Stimulated activated CD8-positive, alpha-beta memory T cell treated with anti-CD3 and anti-CD28 coated beads, Interleukin-7, amount 100 ng/mL, for 48 hours (primary cell): ENCODE data around the gene ADGRG6.
"Not testable (repeated sequence)": the region's sequence is repeated elsewhere in the genome, so short reads cannot be mapped to it uniquely, and the experiment has no call there.

ENCODE experiments used
- DNase-seq, 2 donors: peaks; one replicate each; pipeline ENCODE4 v3.0.0-alpha.2; 2020; ENCODE audit warnings: low read depth in 1 of 2; ENCODE audit errors: extremely low read depth in 1 of 2

The ADGRG6 gene

DNA sequence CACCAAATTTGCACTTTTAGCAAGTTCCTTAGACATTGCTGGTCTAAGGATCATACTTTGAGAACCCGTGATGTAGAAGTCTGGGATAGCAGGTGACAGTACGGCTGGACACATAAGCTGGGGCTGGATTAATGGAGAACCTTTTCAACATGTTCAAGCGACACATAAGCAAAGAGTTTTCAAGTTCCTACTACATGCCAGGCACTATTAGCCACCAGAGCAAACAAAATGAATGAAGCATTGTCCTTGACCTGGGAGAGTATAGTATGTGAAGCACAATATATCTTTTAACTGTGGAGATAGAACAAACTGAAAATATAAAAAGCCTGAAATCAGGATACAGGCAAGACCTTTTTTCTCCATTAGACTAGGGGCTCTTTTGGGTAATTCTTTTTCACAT, 102.9 kb downstream of the ADGRG6 start:
- DNase-seq = no peak

DNA sequence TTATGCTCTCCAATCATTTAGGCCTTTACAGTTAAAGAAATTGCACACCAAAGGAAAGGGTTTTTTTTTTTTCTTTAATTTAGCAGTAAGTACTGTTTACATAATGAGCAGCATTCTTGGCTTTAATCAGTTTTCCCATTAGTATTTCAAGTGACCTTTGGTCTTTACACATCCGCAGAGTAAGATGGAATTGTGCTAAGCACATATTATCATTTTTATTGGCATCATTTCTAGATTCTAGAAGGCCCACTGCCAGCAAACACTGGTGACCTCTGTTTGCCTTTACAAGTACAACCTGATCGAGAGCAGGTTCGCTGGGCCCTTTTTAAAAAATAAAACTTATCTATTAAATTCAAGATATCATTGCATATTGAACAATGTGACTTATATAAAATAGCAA, 104.3 kb downstream of the ADGRG6 start:
- no peak for DNase-seq

DNA sequence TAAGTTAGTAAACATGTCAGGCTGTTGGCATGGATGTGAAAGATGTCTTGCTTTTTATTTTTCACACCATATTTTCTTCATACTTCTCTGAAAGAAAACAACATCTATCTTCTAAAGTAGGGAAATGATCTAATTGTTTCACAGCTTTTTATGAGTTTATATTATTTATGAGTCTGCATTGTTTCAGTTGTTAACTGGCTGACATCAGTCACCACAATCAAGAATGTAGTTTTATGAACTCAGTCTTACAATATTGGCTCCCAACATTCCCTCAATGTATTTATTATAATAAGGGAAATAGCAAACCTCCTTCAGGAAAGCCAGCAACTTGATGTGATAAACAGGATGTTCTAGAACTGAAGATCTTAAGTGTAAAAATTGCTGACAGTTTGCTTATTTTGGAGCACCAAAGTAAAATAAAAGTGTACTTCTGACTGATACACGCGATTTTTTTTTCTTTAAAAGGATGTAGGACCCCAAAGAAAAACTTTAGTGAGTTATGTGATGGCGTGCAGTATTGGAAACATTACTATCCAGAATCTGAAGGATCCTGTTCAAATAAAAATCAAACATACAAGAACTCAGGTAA, 106.0 kb downstream of the ADGRG6 start:
- no peak for DNase-seq

DNA sequence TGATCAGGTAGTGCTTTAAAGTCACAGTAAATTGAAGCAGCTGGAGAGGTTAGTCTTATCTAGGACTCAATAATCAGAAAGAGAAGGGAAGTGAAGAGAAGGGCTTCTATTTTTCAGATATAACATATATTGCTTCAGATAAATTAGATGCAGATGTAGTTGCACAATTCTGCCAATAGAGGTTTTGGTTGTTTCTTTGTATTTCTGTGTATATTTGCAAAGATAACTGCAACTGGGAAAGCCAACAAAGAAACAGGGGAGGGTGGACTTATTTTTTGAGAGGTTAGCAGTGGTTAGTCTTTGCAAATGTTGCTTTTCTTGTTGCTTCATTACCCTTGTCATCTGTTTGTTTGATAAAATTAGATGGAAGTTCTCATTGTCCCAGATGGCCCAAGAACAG, 106.6 kb downstream of the ADGRG6 start:
- no peak for DNase-seq

DNA sequence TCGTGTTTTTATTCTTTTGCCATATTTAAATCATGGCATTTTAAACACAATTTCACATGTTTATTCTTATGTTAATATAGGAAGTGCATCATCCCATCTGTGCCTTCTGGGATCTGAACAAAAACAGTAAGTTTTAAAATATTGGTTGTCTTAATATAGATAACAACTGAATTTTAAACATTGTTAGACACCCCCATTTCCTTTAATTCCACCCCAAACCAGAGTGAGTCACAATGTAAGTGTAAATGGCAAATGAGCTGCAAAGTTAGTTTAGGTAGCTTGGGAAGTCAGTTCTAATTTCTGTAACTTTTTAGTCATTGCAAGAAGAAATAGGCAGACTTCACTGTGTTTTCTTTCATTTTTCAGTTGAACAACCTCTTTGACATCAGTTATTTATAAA, 108.0 kb downstream of the ADGRG6 start:
- no peak for DNase-seq

DNA sequence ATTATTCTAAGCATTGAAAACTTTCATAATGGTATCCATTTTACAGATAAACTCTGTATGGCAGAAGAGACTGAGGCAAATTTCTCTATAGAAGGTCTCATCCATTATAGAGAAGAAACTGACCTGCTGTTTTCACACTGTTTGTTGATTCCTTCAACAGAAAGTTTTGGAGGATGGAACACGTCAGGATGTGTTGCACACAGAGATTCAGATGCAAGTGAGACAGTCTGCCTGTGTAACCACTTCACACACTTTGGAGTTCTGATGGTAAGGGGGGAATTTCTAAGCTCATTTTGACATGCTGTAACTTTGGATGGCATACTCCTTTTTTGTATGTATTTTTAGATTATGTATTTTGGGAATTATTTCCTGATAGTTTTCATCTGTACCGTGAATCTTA, 109.3 kb downstream of the ADGRG6 start:
- no peak for DNase-seq

DNA sequence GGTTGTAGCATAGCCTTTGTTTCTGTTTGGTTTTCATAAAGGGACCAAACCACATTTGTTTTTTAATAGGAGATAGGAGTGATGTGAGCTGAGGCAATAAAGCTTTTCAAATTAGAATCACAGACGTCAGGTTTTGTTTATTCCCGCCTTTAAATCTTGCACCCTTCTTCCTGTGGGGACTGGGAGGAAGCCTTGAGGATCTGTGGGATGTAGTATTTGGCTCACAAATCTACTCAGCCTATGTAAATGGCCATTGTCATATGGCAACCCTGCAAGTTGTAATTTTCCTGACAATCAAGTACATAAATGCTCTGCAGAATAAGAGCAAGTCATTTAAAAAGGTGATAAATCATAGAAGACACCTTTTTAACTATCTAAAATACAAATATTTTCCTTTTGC, 110.4 kb downstream of the ADGRG6 start:
- DNase-seq = no peak

DNA sequence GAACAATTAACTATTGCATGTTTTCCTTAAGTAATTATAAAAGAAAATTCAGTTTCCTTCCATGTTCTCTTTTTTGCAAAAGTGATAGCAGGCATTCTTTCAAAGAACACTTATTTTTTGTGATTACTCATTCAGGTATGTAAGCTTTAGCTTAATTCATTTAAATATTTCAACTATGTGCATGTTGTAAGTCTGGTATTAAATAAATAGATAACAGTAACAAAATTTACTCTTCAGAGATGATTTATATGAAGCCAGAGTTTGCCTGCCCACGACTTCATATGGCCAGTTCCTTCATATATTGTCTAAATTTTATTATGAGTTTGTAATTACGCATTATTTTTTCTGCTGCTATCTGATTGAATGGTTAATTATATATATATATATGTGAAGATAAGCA, 110.9 kb downstream of the ADGRG6 start:
- no peak for DNase-seq

DNA sequence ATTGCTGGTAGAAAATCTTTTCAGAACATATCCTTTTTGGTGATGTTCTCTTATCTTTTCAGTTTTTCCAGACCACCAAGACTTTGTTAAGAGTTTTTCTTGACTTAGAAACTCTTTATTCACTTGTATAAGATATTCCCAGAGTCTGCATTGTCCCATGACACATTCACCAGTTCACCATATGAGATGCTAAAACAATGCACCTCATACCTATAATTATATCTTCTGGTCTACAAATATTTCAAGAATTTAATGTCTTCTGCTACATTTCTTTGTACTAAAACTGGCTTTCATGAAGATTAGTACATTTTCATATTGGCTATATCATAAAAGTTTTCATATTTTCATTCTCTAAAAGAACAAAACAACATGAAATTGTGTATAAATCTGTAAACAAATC, 111.3 kb downstream of the ADGRG6 start:
- DNase-seq = no peak

DNA sequence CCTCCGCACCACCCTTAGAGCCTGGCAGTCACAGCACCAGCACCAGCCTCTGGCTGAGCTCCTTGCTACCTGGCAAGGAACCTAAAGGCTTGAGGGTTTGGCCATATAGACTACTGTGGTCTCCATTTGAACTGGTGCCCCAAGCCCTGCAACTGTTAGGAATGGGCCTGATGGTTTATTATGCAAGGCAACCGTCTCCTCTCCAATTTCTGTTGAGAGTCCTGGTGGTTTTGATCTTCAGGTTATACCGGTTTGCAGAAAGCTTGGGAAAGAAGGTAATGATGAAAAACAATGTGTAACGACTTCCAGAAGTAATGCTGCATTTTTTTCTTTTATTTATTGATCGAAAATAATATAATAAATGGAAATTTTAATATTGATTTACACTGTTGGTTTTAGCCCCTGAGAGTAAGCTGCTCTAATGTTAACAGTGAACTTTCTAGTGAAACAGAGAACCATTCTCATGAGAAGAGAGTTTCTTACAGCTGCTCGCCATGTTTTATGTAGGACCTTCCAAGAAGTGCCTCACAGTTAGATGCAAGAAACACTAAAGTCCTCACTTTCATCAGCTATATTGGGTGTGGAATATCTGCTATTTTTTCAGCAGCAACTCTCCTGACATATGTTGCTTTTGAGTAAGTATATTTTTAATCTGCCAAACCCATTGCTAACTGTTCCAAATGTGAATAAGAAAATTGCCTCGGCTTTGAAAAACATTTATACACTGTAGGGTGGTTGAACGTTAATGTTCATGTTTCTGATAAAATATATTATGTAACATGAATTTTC, 112.8 kb downstream of the ADGRG6 start:
- no peak for DNase-seq

DNA sequence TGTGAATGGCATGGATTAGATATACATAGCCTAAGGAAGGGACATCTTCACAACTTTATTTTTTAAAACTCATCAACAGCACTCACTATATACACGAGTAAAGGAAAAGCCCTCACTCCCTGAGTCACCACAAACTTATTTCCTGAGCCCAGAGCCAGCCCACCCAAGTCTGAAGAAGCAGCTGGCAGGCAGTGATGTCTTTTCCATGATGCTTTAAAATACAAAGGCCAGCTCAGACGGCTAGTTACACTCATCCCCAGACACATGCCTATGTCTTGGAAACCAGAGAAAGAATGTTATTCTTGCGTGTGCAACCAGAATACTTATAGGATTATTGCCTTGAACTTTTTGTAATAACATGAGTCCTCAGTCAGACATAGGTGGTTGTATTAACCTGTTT, 114.4 kb downstream of the ADGRG6 start:
- DNase-seq = no peak

DNA sequence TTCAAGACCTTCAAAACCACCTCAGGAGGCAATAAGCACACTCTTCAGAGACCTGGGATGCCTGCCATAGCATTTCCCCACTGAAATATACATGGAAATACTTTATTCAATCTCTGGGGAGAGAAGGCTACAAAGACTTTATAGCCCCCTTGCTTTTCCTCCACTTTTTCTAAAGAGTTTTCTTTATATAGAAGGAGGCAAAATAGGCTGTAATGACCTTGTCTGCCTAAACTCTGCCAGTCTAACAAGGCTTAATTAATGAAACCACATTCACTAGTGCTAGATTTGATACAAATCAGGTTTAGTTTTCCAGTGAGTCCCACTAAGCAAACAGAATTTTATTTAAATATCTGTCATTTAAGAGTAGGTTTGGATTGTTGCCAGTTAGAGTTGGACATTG, 114.9 kb downstream of the ADGRG6 start:
- DNase-seq = no peak

DNA sequence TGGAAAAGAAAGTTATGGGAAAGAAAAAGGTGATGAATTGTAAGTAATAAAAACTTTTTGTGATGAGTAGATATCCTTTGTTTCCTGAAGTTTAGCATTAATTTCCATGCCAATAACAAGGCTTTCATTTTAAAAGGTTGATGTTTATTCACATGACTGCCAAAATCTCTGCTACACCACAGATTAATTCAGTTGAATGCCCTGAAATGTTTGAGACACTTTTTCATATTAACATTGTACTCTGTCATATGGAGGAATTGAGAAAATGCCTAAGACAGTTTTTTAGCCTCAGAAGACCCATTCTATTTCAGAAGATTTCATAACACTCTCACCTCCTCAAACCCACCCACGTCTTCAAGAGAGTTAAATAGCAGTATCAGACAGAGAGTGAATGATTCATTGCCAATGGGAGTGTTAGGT, 115.5 kb downstream of the ADGRG6 start:
- no peak for DNase-seq

DNA sequence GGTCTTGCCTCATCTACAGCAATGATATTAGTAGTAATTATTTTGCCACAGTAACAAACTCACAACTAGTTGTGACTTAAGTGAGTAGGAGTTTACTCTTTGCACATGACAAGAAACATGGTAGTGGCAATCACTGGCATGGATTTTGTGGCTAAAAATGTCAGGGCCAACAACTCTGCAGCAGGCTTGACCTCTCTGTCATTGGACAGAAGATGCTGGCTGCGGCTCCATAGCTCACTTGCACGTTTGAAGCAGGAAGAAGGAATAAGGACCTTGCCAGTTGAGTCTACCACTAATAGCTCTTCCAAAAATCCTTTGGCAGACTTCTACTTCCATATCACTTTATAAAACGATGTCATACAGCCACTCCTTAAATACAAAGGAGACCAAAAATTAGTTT, 117.3 kb downstream of the ADGRG6 start:
- no peak for DNase-seq

DNA sequence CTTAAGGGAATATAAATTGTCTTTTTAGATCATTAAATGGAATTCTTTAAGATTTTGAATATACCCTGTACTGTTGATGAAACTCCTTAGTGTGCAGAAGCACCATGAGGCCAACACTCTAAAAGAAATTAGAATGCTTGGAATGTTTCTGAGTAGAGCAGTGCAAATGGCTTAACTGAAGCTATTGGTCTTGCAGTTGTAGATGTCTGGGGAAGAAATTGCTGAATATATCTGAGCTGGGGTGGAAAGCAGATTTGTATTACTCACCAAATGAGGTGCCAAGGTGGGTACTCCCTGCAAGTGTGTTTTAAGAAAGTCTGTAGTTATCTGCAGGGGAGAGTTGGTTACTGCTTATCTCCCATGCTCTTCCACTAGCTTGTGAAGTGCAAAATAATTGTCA, 119.0 kb downstream of the ADGRG6 start:
- no peak for DNase-seq

DNA sequence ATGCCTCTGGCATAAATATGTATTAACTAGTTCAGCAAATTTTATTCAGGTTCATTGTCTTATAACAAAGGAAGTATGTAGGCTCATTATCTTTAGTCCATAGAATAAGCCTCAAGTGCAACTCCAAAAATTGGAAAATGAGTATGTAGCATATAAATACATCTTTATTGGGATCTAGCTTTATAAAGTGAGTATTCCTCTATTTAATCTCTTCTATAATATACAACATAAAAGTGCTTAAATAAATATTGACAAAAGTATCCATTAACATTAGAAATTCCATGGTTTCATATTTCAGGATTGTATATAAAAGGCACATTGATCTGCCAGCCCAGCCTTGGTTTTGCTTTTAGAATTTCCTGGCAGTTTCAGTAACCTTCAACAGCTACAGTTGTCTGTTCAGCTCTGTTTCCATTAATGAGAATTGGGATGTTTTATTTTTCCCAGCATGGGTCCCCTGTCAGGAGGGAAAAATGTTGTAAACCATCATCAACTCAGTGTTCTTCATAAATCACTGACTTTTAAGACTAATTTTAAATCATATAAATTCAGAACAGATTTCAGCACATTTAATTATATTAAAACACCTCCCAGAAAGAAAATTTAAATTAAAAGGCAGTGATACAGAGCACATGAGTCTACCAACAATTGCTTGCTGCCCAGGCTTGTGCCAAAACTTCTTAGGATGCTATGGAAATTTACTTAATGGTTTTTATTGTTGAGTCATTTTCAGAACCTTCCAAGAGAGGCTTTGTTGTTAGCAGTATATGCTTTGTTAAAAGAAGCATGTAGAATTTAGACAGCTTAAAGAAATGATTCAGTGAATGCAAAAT, 119.7 kb downstream of the ADGRG6 start:
- no peak for DNase-seq

DNA sequence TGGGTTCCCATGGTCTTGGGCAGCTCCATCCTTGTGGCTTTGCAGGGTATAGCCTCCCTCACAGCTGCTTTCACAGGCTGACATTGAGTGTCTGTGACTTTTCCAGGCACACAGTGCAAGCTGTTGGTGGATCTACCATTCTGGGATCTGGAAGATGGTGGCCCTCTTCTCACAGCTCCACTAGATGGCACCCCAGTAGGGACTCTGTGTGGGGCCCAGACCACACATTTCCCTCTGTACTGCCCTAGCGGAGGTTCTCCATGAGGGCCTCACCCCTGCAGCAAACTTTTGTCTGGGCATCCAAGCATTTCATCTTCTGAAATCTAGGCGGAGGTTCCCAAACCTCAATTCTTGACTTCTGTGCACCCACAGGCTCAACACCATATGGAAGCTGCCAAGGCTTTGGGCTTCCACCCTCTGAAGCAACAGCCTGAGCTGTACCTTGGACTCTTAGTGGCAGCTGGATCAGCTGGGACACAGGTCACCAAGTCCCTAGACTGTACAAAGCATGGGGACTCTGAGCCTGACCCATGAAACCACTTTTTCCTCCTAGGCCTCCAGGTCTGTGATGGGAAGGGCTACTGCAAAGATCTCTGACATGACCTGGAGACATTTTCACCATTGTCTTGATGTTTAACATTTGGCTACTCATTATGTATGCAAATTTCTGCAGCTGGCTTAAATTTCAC, 124.8 kb downstream of the ADGRG6 start:
- not testable (repeated sequence) for DNase-seq

DNA sequence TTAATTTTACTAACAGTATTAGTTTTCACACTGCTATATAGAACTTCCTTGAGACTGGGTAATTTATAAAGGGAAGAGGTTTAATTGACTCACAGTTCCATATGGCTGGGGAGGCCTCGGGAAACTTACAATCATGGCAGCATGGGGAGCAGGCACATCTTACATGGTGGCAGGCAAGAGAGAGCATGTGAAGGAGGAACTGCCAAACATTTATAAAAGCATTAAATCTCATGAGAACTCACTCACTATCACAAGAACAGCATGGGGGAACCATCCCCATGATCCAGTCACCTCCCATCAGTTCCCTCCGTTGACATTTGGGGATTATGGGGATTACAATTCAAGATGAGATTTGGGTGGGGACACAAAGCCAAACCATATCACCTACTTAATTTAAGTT, 126.7 kb downstream of the ADGRG6 start:
- not testable (repeated sequence) for DNase-seq

DNA sequence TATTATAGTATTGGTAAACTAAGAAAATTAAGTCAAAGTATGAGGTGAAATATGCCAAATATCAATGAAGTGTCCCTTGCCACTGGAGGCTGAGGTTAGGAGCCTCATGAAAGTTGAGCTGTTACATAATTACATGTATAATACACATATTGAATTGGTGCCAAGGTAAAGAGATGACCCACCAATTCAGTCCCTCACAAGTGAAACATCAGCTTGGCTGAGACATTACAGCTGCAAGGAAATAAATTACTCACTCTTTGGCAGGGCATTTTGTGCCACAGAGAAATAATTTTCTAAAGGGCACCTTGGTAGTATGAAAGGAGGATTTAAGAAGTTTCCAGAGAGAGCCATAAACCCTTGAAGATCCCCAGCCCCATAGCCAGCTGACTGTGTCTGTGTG, 127.4 kb downstream of the ADGRG6 start:
- no peak for DNase-seq

DNA sequence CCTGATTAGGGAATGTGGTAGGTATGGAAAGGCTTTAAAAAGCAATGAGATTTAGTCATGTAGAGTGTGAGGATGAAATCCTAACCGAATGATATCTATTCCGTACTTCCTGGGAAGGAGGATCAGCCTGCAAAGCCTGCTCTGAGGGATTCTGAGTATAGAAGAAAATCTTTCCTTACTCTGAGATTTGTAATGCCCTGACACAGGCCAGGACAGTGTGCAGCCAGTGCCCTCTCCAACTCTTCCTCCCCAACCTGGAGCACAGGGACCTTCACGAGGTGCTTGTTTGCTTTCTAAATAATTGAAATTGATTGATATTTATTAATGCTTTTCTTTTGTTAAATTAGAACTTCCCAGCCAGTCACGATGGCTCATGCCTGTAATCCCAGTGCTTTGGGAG, 131.6 kb downstream of the ADGRG6 start:
- no peak for DNase-seq

DNA sequence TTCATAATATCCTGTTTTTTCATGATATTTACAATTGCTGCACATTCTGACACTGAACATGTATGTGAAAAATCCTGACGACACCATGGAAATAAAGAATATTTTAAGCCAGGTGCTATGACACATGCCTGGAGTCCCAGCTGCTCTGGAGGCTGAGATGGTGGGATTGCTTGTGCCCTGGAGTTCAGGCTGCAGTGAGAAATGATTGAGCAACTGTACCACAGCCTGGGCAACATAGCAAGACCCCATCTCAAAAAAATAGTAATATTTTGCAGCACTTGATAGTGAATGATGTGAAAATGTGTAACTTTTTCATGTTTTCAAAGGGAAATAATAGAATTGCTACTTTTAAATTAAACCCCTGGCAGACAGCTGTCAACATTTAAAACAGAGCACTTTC, 137.1 kb downstream of the ADGRG6 start:
- DNase-seq = no peak
